B cell (primary cell): ENCODE results near the gene C5orf34.

Experiments used
- EZH2 ChIP-seq: IDR thresholded peaks from 2 replicates; pipeline ENCODE4 v1.6.1; 2012; ENCODE audit warnings: borderline replicate concordance, low read depth, mild to moderate bottlenecking, moderate library complexity, low read length; ENCODE audit not compliant: insufficient read depth, poor library complexity, severe bottlenecking
- TF ChIP-seq, protein P1 (sequence below): fragments of 200-600 bp; IDR thresholded peaks from one replicate; pipeline ENCODE4 v1.8.0; 2022; ENCODE audit warnings: antibody characterized with exemption, mild to moderate bottlenecking

DNA sequence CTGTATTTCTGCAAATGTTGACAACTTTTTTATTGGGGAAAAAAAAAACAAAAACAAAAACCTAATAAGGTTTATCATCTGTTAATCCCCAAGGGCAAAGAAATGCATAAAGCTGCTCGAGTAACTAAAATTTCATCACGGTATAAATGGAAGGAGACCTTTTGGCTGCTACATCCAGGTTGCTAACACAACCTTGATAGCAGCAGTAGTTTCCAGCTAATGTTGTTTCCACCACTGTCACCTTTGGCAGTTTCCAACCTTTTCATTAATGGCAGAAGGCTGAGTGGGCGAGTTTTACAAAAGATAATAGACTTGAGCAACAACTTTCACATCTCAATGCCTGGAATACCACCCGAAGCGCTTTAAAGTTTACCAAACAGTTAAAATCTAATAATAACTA lies 33.4 kb upstream of the C5orf34 start:
- TF ChIP-seq, protein P1, sequence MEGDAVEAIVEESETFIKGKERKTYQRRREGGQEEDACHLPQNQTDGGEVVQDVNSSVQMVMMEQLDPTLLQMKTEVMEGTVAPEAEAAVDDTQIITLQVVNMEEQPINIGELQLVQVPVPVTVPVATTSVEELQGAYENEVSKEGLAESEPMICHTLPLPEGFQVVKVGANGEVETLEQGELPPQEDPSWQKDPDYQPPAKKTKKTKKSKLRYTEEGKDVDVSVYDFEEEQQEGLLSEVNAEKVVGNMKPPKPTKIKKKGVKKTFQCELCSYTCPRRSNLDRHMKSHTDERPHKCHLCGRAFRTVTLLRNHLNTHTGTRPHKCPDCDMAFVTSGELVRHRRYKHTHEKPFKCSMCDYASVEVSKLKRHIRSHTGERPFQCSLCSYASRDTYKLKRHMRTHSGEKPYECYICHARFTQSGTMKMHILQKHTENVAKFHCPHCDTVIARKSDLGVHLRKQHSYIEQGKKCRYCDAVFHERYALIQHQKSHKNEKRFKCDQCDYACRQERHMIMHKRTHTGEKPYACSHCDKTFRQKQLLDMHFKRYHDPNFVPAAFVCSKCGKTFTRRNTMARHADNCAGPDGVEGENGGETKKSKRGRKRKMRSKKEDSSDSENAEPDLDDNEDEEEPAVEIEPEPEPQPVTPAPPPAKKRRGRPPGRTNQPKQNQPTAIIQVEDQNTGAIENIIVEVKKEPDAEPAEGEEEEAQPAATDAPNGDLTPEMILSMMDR, result no peak
- TF ChIP-seq EZH2, result no peak
